Measurements from ENCODE around the gene ZNF322.
"Not testable (repeated sequence)": the region's sequence is repeated elsewhere in the genome, so short reads cannot be mapped to it uniquely, and the experiment has no call there.

DNA sequence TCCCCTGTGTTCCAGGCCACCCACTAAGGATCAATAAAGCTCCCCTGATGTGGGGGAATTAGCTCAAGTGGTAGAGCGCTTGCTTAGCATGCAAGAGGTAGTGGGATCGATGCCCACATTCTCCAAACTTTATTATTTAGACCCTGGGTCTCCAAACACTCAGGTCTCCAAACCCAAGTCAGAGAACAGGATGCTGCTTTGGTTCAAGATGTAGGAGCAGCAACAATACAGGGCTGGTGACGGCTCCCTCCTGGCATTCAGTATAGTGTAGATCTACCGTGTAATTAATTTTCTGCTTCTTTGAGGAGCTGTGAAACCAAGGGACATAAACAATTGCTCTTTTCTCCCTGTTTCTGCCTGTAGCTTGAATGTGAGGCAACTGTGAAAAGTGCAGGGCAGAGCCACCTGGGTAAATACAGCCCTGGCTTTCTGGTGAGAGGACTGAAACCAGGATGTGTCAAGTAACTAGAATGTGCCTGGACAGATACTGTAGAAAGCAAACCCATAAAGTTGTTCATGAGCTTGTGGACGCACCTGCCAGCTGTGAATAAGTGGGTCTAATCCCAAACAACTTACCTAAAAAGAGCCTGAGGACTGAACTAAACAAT is 23.0 kb upstream of the ZNF322 start:
- TF ChIP-seq, protein P1, sequence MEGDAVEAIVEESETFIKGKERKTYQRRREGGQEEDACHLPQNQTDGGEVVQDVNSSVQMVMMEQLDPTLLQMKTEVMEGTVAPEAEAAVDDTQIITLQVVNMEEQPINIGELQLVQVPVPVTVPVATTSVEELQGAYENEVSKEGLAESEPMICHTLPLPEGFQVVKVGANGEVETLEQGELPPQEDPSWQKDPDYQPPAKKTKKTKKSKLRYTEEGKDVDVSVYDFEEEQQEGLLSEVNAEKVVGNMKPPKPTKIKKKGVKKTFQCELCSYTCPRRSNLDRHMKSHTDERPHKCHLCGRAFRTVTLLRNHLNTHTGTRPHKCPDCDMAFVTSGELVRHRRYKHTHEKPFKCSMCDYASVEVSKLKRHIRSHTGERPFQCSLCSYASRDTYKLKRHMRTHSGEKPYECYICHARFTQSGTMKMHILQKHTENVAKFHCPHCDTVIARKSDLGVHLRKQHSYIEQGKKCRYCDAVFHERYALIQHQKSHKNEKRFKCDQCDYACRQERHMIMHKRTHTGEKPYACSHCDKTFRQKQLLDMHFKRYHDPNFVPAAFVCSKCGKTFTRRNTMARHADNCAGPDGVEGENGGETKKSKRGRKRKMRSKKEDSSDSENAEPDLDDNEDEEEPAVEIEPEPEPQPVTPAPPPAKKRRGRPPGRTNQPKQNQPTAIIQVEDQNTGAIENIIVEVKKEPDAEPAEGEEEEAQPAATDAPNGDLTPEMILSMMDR (IDR thresholded peaks at IDR 0.05; ENCODE audit: low read depth, low read length, missing input control) = not testable (repeated sequence)
- TF ChIP-seq, protein P2, sequence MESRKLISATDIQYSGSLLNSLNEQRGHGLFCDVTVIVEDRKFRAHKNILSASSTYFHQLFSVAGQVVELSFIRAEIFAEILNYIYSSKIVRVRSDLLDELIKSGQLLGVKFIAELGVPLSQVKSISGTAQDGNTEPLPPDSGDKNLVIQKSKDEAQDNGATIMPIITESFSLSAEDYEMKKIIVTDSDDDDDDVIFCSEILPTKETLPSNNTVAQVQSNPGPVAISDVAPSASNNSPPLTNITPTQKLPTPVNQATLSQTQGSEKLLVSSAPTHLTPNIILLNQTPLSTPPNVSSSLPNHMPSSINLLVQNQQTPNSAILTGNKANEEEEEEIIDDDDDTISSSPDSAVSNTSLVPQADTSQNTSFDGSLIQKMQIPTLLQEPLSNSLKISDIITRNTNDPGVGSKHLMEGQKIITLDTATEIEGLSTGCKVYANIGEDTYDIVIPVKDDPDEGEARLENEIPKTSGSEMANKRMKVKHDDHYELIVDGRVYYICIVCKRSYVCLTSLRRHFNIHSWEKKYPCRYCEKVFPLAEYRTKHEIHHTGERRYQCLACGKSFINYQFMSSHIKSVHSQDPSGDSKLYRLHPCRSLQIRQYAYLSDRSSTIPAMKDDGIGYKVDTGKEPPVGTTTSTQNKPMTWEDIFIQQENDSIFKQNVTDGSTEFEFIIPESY (IDR thresholded peaks at IDR 0.05) = not testable (repeated sequence)
- TF ChIP-seq RAD21 (IDR thresholded peaks at IDR 0.05); YY1 (IDR thresholded peaks at IDR 0.05); EGR1 (IDR thresholded peaks at IDR 0.05; ENCODE audit: low read depth in 2 of 2); TAF1 (conservative IDR thresholded peaks at IDR 0.05); GABPA (IDR thresholded peaks at IDR 0.05 in 1 of 2, conservative IDR thresholded peaks at IDR 0.05 in 1 of 2); JUND (IDR thresholded peaks at IDR 0.05); SP1 (IDR thresholded peaks at IDR 0.05); RXRA (IDR thresholded peaks at IDR 0.05); FOXA2 (IDR thresholded peaks at IDR 0.05); FOXA1 (IDR thresholded peaks at IDR 0.05): not testable (repeated sequence)
- TF ChIP-seq, protein P3, sequence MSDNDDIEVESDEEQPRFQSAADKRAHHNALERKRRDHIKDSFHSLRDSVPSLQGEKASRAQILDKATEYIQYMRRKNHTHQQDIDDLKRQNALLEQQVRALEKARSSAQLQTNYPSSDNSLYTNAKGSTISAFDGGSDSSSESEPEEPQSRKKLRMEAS (IDR thresholded peaks at IDR 0.05) = not testable (repeated sequence)
- TF ChIP-seq, protein P4, sequence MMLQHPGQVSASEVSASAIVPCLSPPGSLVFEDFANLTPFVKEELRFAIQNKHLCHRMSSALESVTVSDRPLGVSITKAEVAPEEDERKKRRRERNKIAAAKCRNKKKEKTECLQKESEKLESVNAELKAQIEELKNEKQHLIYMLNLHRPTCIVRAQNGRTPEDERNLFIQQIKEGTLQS (IDR thresholded peaks at IDR 0.05) = not testable (repeated sequence)

Measured in liver (tissue), 3 donors.